ENCODE measurements around the gene TUBA1C. TPM values are rescaled to one million over a fixed set of nuclear protein-coding genes. Genes with fewer than 3 reads are reported as not detected.

Gene TUBA1C
- total RNA-seq, 4 donors from 2014 or later, result 129 to 190 (median 167) TPM

DNA sequence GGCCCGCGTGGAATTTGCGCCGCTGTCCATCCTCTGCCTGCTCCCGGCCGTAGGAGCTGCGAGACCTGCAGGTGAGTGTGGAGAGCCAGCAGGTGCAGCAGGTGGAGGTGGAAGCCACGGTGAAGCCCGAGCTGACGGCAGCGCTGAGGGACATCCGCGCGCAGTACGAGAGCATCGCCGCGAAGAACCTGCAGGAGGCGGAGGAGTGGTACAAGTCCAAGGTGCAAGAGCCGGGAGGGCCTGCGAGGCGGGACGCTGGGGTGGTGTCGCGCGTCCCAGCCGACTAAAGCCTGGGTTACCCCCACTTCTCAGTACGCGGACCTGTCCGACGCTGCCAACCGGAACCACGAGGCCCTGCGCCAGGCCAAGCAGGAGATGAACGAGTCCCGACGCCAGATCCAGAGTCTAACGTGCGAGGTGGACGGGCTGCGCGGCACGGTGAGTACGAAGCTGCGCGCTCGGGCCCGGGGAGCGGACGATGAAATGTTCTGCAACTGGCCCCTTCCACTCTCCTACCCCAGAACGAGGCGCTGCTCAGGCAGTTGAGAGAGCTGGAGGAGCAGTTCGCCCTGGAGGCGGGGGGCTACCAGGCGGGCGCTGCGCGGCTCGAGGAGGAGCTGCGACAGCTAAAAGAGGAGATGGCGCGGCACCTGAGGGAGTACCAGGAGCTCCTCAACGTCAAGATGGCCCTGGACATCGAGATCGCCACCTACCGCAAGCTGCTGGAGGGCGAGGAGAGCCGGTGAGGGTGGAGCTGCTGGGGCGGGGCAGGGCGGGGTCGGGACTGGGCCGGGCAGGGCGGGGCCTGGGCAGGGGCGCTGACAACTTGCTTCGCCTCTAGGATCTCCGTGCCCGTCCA is 32.2 kb downstream of the TUBA1C start:
- Histone ChIP-seq H3K4me3 (peak overlapping the region; percentile 7 to 47 (median 30)), H3K36me3 (no peaks in the 10 kb centered on the region), H3K4me1 (peaks cover 28 to 51% (median 41%) of the 10 kb centered on the region in 4 donors), H3K27me3 (peaks cover 0 to 78% (median 42%) of the 10 kb centered on the region in 4 donors), H3K9me3 (no peaks in the 10 kb centered on the region), H3K27ac (replicated peaks in 1 of 4) (no peak overlapping the region)
- no peak for TF ChIP-seq POLR2AphosphoS5 (IDR thresholded peaks at IDR 0.05)
- no peak for TF ChIP-seq POLR2A (IDR thresholded peaks at IDR 0.05; ENCODE audit: low read depth)
- no peak for TF ChIP-seq EP300 (IDR thresholded peaks at IDR 0.05)
- TF ChIP-seq CTCF (IDR thresholded peaks at IDR 0.05), result no peak
- 8% methylated on average over 10 of the region's 77 CpGs for WGBS
- intact Hi-C loops (cut with DNase I), result no loop called here
- DNase-seq (ENCODE audit: extremely low spot score), result no peak

DNA sequence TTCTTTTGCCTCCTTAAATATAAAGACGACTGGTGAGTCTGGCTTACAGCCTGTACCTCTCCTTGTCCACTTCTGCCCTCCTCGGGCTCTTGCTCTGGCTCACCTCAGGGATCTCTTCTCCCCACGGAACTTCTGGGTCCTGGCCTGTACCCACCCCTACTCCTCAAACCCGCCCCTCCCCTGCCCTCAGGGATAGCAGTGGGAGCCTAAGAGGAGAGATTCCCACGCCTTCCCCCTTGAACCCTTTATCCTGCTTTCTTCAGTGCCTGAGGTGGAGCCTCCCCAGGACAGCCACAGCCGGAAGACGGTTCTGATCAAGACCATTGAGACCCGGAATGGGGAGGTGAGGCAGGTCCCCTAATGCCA is 32.8 kb downstream of the TUBA1C start:
- Histone ChIP-seq H3K27me3 (peaks cover 0 to 84% (median 42%) of the 10 kb centered on the region in 4 donors), H3K9me3 (no peaks in the 10 kb centered on the region), H3K4me3 (peak overlapping the region in 3 of 4 donors; percentile 29 to 47 (median 31)), H3K27ac (replicated peaks in 1 of 4) (no peak overlapping the region), H3K36me3 (no peaks in the 10 kb centered on the region), H3K4me1 (peaks cover 28 to 50% (median 39%) of the 10 kb centered on the region in 4 donors)
- WGBS, result 31% methylated on average over 8 of the region's 8 CpGs
- intact Hi-C loops (cut with DNase I), result no loop called here
- DNase-seq (ENCODE audit: extremely low spot score), result no peak
- TF ChIP-seq POLR2A (IDR thresholded peaks at IDR 0.05; ENCODE audit: low read depth) (no peak), CTCF (IDR thresholded peaks at IDR 0.05) (no peak), POLR2AphosphoS5 (IDR thresholded peaks at IDR 0.05) (no peak), EP300 (IDR thresholded peaks at IDR 0.05) (no peak)

GRCh38 chr12:49298160-49298559 is 33.3 kb downstream of the TUBA1C start:
- no peak for DNase-seq (ENCODE audit: extremely low spot score)
- Histone ChIP-seq H3K27ac (replicated peaks in 1 of 4) (no peak overlapping the region), H3K27me3 (peaks cover 0 to 89% (median 42%) of the 10 kb centered on the region in 4 donors), H3K9me3 (no peaks in the 10 kb centered on the region), H3K4me3 (no peak overlapping the region), H3K36me3 (no peaks in the 10 kb centered on the region), H3K4me1 (peaks cover 23 to 45% (median 34%) of the 10 kb centered on the region in 4 donors)
- TF ChIP-seq EP300 (IDR thresholded peaks at IDR 0.05), result no peak
- TF ChIP-seq CTCF (IDR thresholded peaks at IDR 0.05), result no peak
- TF ChIP-seq POLR2AphosphoS5 (IDR thresholded peaks at IDR 0.05), result no peak
- no peak for TF ChIP-seq POLR2A (IDR thresholded peaks at IDR 0.05; ENCODE audit: low read depth)
- intact Hi-C loops (cut with DNase I), result no loop called here
- WGBS, result 55% methylated on average over 4 of the region's 6 CpGs

DNA sequence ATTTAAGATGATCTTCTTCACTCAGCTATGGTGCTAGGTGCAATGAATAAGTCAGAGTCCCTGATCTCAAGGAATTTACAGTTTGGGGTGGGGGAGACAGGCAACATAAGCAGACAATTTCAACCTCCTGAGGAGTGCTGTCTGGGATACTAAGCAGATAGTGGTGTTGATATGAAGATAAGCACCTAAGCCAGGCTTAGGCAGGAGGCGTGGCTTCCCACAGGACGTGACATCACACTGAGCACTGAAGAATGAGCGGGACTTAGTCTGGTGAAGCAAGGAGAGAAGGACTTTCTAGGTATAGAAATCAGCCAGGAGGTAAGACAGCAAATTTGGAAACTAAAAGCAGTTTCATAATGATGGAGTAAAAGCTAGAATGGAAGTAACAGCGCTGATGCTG is 36.9 kb downstream of the TUBA1C start:
- TF ChIP-seq POLR2A (IDR thresholded peaks at IDR 0.05; ENCODE audit: low read depth), result no peak
- TF ChIP-seq POLR2AphosphoS5 (IDR thresholded peaks at IDR 0.05), result no peak
- TF ChIP-seq CTCF (IDR thresholded peaks at IDR 0.05), result no peak
- TF ChIP-seq EP300 (IDR thresholded peaks at IDR 0.05), result no peak

More for the DNA sequence above, 36.9 kb downstream of the TUBA1C start:
- intact Hi-C loops (cut with DNase I), result no loop called here
- 77% methylated on average over 4 of the region's 4 CpGs for WGBS
- Histone ChIP-seq H3K4me1 (peaks cover 10 to 15% (median 13%) of the 10 kb centered on the region in 4 donors), H3K9me3 (no peaks in the 10 kb centered on the region), H3K27me3 (peaks cover 0 to 86% (median 26%) of the 10 kb centered on the region in 4 donors), H3K36me3 (no peaks in the 10 kb centered on the region), H3K27ac (replicated peaks in 1 of 4) (no peak overlapping the region), H3K4me3 (no peak overlapping the region)
- no peak for DNase-seq (ENCODE audit: extremely low spot score)
